GM12873 (cell line): Measurements from ENCODE around the gene NTF3.

Source experiments
- TF ChIP-seq, protein P1 (sequence below): IDR thresholded peaks from 2 replicates; pipeline ENCODE4 v1.5.1; 2012; ENCODE audit warnings: low read depth, mild to moderate bottlenecking, moderate library complexity, low read length, control low read depth; ENCODE audit not compliant: insufficient read depth; ENCODE audit errors: missing control alignments

Gene NTF3

DNA sequence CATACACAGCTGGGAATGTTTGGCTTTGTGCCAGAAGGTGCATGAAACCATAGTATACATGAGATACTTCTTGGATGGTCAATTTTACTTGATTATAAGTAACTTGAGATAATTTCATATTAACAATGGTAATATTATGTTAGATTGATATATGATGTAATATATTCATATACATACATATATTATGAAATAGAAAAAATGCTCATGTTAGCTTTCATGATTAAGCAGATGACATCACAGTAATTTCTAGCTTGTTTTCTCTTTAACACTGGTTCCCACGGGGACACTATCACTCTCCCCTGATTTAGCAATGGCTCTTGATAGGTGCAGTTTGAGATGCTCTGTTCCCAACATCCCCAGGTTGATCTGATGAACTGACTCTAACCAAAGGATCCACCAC, 35.4 kb upstream of the NTF3 start:
- TF ChIP-seq, protein P1, sequence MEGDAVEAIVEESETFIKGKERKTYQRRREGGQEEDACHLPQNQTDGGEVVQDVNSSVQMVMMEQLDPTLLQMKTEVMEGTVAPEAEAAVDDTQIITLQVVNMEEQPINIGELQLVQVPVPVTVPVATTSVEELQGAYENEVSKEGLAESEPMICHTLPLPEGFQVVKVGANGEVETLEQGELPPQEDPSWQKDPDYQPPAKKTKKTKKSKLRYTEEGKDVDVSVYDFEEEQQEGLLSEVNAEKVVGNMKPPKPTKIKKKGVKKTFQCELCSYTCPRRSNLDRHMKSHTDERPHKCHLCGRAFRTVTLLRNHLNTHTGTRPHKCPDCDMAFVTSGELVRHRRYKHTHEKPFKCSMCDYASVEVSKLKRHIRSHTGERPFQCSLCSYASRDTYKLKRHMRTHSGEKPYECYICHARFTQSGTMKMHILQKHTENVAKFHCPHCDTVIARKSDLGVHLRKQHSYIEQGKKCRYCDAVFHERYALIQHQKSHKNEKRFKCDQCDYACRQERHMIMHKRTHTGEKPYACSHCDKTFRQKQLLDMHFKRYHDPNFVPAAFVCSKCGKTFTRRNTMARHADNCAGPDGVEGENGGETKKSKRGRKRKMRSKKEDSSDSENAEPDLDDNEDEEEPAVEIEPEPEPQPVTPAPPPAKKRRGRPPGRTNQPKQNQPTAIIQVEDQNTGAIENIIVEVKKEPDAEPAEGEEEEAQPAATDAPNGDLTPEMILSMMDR, result no peak

GRCh38 chr12:5399266-5399665, 32.6 kb upstream of the NTF3 start:
- TF ChIP-seq, protein P1, result no peak

DNA sequence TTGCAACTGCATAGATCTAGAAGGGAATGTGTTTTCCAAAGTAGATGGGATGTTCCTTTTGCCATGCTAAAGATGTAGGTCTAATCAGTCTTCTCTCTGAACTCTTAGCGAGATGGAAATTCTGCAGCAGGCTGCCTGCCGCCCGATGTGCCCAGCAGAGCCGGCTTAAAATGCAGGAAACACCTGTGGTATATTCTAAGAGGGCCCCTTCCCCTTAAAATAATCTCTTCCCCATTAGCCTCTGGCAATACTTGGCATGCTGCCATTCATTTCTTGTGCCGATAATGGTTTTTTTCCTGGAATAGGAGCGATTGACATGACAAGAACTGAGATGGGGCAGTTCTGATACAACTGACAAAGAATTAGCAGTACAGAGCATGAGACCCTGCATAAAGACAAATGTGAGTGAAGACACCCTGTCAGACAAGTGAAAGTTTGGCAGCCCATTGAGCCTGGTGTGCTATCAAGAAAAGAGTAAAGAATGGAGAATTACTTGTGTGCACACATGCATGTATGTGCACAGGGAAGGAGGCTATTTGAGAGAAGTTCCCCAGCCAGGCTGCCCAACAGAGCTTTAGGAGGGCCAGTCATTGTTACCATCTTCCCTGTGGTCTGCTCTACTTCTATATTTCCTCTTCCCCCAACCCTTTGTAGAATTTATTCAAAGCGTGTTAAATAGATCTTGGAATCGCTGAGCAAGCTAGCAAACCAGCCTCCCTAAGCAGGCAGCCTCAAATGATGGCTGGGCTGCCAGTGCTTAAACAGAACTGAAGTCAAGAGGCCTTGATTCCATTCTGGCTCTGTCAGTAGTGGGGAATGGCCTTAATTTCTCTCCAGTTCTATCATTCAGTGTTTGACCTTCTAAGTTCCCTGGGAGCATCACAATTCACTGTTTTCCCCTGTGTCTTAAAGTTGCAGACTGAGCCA, 29.6 kb upstream of the NTF3 start:
- TF ChIP-seq, protein P1, result no peak

- TF ChIP-seq, protein P1, result no peak
These were observed 28.5 kb upstream of the NTF3 start for GRCh38 chr12:5403411-5403810.

- TF ChIP-seq, protein P1, result no peak
These were observed 24.7 kb upstream of the NTF3 start for GRCh38 chr12:5407034-5407856.

DNA sequence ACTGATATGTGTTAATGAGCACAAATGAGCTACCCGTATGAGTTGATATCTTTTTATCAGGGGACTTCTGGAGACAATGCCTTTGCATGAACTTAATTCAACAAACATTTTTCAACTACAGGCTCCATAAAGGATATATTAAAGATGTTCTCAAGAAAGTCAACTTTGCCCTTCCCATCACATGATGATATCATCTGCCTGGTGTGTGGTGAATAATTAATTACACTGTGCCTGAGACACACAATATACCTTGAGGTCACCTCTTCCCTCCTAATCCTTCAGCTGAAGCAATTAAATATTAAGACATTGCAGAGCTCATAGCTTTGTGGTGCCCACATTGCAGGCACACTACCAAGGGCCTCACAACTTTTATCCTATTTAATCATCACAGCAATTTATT, 22.3 kb upstream of the NTF3 start:
- TF ChIP-seq, protein P1, result no peak

DNA sequence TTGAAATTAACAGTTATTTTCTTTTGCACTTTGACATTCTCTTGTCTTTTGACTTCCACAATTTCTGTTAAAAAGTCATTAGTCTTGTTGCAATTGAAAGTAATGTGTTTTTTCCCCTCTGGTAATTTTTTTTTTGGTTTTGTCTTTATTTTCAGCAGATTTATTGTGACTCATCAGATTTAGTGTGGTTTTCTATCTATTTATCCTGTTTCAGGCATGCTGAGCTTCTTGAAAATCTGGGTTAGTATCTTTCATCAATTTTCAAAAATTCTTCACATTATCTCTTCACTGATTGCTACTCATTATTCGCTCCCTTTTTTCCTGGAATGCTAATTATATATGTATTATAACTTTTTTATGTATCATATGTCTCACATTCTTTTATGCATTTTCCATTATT, 15.3 kb upstream of the NTF3 start:
- TF ChIP-seq, protein P1, result no peak
